NOMO-1 treated with dmso at 0.1 percent for 144 hours (cell line): ENCODE measurements around the gene CREBBP.

ENCODE experiments used
- DNase-seq: peaks from one replicate; lab custom pipeline; 2025; ENCODE audit not compliant: unreplicated experiment; lab: John Stamatoyannopoulos, UW

CREBBP gene

DNA sequence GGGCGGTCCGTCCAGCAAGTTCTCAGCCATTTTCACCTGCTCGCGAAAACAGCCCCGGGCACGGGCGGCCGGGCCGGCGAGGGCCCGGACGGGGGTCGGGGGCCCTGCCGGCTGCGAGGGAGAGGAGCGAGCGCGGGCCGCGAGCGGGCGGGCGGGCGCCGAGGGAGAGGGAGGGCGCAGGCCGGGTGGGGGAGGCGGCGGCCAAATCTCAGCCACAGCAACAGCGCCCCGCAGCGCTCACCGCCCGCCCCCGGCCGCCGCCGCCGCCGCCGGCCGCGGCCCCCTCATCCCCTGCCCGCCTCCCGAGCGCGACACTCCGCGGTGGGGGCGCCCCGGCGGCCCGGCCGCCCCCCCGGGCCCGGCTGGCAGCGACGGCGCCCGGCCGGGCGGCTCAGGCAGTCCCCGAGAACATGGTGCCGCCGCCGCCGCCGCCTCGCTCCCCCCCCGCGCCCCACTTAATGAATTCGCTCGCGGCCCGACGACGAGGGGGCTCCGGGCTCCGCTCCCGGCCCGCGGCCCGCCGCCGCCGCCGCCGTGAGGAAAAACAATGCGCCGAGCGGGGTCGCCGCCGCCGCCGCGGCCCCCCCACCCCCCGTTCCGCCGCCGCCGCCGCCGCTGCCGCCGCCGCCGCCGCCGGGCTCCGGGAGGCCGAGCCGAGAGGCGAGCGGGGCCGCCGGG lies 487 bp downstream of the CREBBP start:
- no peak for DNase-seq

DNA sequence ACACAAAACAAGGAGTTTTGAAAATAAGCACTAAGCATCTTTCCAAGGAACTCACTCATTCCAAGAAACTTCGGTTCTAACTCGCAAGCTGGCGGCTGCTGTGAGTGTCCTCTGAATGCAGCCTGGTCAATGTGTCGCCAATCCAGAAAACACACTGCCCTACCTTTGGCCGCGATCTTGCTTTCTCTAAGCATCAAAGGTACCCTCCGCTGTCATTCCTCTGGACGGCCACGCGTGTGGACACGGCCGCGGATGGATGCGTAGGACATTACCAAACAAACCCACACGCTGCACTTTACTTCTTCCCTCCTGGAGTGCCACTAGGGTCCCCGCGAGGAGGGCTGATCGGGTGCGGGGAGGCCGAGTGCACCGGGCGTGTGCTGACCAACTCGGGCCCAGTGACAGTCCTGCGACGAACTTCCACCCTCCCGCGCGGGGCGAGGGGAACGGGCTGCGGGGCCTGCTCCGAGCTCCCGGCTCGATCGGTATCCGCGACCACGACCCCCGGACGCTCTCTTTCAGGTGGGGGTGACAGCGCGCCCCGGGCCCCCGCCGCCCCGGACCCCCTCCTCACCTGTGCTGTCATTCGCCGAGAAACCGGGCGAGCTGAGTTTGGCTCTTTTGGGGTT lies 1.1 kb downstream of the CREBBP start:
- no peak for DNase-seq

DNA sequence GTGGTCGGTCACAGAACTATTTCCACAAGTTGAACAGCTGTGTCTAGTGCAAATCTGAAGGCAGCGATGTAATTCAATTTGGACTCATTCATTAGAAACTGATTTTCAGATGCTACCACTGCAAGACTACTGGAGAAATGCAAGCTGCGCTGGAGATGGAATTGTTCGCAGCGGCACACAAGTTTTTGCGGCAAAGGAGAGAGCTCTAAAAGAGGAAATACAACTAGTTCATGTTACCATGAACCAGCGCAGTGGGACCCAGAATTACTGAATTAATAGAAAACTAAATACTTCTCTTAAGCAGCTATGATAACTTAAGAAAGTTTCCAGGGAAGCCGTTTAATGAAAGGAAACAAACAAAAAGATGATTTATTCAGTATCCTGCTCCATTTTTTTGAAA lies 1.9 kb downstream of the CREBBP start:
- DNase-seq, result peak; percentile 29

DNA sequence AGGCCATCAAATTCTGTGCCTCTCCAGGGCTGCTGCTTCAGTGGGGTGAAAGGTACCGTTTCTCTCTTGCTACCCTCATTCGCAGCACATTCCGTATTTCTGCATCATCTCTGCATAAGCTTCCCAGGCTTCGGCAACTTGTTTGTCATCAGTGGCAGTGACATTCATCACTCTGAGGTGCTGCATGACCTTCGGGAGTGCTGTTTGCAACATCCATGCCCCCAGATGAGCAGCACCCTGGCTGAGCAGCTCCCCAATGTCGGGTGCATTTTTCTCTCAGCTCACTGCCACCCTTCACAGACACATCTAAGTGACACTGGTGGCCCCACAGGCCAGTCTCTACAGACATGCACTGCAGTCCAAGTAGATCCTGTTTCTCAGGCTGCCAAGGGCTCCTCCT lies 3.8 kb downstream of the CREBBP start:
- DNase-seq, result no peak

DNA sequence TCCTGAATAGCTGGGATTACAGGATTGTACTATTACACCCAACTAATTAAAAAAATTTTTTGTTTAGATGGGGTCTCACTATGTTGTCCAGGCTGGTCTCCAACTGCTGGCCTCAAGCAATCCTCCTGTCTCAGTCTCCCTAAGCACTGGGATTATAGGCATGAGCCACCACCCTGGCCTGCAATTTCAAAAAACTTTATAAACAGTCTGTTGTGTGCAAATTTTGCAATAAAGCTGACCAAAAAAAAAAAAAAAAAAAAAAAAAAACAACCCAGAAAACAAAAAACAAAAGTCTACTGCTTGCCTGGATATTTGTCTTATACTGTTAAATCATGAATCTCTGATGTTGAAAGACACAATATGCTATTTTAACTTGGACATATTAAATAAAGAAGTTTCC lies 4.4 kb downstream of the CREBBP start:
- DNase-seq, result no peak

DNA sequence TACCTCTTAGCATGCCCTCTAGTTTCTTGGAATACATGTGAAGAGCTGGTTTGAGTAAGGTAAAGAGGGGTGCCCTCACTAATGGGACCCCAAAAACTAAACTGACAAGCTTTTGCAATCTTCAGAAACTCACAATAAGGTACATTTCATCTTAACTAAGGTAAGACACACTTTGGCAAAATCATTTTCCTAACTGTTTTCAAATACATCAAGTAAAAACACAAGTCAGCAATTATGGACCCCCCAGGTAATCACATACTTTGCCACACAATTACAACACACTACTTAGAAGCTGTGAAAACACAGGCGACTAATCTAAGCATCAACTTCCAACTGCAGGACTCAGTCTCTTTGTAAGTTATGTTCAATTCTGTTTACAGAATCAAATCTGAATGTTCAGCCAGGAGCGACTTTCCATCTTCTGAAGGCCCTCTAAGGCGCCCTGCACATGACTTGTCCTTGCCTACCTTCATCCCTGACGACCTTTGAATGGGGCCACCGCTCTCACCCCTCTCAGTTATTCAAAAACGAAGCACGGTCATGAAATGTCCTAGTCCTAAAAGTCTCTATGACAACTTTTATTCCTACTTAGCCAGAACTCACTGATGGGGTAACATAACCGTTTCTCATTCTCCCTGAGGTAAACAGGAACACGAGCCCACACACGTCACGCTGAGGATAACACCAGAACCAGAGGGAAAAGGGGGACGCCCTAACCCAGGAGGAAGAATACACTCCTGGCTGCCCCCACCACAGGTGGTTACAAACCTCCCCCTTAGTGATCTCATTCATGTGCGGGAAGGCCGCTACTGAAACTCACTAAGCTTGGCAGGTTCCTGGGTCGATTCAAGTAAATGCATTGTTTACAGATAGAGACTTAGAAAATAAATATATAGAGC lies 5.5 kb downstream of the CREBBP start:
- no peak for DNase-seq

DNA sequence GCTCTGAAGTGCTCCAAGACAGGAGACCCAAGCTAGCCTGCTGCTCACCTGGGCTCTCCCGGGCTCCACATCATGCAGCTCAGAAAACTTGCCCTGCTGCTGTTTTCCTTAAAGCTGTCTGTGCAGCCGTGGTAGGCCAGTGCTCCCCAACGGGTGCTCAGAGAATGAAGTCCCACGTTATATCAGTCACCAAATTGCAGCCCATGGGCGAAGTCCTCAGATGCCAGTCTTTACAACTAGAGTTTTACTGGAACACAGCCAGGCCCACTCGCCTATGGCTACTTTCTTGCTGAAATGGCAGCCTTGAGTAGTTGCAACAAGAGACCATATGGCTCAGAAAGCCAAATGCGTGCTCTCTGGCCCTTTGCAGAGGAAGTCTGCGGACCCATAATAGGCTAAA lies 6.3 kb downstream of the CREBBP start:
- no peak for DNase-seq

DNA sequence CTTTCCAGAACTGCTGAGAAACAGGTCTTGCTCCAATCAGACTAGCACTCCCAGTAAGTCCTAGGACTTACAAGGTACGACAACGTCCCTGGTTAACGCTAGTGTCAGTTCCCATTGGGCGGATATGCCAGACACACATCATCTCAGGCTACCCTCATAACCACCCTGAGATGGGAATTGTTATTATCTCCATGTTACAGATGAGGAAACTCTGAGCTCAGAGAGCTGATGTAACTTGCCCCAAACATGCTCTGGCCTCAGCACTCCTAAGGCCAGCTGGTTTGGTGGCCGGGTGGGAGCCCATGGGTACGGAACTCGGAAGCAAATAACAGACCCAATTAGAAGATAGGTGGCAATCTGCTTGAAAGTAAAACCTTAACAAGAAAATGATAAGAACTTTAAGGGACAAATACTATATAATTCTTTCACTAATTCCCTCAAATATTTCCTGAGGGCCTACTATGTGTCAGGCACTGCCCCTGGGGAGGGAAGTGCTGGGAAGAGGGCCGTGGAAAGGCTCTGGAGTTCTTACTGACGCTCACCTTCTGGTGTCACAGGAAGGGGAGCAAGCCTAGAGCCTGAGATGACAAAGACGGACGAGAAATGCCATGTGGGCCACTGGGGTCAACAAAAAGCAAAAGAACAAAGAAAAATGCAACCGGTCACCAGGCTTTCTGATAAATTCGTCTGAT lies 6.9 kb downstream of the CREBBP start:
- no peak for DNase-seq

DNA sequence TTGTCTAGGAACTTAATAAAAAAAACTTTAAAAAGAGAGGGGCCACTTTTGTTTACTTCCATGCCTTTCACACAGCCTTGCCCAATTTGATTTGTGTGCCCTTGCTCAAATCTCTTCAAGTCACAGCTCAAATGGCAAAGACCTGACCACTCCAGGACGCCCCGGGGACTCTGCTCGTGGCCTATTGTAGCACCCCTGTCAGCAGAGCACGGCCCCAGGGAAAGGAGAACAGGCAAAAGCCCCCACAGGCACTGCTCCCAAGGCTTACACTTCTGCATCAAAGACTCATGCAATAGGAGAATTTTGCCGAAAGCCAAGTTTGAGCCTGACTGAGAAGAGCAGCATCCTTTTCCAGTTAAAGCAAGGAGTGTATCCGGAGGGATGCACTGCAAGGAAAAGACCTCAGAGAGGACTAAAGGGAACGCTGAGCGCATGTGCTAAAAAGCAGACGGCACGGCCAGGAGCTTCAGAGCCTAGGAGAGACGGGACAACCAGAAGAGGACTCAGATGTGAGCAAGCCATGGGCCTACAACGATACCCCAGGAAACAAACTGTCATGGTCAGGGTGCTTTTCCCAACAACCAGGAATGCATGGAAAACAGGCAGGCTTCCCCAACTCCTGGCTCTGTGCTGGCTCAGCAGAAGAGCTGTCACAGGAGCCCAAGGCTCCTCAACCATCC lies 8.2 kb downstream of the CREBBP start:
- no peak for DNase-seq

DNA sequence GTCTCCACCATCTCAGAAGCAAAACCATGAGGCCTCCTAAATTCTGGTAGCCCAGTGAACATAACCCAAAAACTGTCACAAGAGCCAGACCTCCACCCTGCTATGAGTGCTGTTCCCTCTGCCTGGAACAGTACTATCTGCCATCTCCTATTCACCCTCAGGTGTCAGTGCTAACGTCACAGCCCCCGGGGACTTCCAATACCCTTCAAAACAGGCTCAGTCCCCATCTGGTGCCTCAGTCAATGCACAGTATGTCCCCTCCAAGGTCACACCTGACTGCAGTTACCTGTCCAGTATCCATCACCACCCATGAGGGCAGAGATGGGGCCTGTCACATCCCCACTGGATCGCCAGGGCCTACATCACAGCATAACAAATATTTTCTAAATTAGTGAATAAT lies 11.5 kb downstream of the CREBBP start:
- no peak for DNase-seq

DNA sequence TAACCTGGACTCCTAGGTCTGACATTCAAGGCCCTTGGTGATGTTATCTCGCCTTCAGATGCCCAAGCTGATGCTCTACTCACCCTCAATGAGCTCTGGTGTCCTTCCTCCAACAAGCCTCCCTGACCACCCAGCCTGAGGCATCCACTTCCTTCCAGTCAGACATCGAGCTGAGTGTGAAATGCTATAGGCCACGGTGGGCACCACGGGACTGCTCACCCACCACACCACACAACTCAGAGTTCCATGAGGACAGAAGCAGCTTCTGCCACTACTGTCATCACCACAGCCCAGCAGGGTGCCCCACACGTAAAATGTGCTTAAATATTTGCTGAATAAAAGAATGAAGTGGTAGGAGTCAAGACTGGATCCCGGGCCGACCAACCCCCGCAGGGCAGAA lies 12.0 kb downstream of the CREBBP start:
- no peak for DNase-seq

DNA sequence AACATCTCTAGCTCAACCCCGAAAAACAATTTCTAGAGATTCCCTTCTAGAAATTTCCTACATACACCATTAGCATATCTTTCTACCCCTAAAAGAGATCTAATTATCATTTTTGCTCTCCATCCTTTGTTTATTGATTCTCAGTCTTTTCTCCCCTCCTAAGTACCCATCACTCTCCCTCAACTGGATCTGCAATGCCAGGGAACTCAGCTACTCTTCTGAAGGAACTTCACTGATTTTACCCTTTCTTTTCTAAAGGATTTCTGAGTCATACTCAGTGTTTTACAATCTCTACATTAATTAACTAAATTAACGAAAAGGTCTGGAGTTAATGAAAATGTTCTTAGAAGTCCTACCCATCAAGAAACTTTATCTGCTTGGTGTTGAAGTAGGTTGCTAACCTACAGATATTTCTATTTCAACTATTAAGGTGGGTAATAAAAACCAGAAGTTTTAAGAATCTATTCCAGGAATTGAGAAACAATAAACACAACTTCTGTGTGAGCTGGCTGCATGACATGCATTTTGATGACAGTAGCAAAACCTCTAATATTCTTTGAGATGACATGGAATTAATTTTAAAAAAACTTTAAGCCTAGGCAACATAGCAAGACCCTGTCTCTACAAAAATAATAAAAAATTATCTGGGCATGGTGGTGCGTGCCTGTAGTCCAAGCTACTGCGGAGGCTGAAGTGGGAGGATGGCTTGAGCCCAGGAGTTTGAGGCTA lies 13.6 kb downstream of the CREBBP start:
- DNase-seq, result no peak

DNA sequence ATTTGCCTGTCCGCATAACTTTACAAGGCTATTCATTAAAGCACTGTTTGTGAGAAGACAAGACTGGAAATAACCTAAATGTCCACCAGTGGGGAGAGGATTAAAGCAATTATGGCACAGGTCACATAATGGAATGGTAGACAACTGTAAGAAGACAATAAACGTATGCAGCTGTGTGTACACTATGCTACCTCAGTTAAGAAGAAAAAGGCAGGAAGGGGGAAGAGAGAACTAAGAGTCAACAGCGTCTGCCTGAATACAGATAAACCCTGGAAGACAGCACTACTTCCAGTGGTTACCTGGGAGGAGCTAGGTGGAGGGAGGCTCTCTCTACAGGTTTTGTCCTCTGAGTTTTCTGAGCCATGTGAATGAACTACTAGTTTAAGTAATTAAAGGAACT lies 15.3 kb downstream of the CREBBP start:
- no peak for DNase-seq

DNA sequence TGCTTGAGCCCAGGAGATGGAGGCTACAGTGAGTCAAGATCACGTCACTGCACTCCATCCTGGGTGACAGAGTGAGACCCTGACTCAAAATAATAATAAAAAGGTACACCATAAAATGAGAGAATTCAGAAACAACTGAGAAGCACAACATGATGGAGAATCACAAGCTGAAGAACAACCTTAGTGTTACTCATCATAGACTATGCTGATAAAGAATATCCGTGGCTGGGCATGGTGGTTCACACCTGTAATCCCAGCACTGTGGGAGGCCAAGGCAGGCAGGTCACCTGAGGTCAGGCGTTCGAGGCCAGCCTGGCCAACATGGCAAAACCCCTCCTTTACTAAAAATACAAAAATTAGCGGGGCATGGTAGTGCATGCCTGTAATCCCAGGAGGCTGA lies 16.0 kb downstream of the CREBBP start:
- no peak for DNase-seq

DNA sequence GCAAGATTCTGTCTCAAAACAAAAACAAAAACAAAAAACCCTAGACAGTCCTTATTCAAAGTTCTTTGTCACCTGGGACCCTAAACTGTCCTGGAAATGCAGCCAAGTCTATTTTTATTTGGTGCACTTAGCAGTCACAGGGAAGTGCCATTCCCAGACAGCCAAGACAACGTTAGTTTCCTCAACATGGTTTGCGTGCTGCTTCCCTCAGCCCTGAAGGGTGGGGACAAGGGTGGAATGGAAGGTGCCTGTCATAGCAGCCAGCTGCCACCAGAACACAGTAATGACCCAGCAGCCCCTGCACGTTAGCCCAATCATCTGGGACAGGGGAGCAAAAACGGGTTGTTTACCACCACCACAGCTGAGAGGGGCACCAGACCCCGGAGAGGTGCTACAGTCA lies 16.9 kb downstream of the CREBBP start:
- no peak for DNase-seq

DNA sequence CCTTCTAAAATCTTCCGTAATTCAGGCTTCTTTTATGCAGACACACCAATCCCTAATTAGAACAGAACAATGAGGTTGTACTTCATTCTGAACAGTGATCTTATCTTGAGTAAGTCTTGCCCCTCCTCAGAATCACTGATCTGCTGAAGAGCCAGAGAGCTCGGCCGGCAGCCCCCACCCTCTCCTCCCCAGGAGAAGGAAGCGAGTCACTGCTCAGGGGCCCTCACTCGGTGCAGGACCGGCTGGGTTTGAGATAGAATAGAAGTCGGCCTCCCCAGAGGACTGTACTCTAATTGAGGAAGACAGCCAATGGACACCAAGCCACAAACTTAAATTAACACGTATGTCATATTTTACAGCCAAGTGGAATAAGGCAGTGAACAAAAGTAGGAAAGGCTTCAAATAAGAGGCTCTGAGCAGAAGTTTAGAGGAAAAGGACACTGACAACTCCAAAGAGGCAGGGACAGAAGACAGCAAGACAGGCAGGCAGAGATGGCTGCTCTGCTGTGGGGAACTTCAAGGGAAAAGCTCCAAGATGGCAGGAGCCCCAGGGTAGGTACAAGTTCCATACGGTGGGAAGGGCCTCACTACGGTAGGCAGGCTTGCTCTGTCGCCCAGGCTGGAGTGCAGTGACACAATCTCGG lies 18.6 kb downstream of the CREBBP start:
- DNase-seq, result peak; percentile 18

DNA sequence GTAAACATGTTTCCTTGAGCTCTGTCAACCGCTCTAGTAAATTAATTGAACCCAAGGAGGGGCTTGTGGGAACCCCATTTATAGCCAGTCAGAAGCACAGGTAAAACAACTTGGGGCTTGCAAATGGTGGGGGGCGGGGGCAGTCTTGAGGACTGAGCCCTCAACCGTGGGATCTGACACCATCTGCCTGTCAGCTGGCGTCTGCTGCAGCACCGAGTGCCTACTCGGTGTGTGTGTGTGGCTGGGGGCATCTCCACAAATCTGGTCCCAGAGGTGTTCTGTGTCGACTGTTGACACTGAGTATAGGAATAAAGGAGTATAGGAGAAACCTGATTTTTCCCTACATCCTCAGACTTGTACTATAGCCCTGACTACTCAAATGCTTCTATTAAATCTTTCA lies 20.6 kb downstream of the CREBBP start:
- DNase-seq, result no peak

DNA sequence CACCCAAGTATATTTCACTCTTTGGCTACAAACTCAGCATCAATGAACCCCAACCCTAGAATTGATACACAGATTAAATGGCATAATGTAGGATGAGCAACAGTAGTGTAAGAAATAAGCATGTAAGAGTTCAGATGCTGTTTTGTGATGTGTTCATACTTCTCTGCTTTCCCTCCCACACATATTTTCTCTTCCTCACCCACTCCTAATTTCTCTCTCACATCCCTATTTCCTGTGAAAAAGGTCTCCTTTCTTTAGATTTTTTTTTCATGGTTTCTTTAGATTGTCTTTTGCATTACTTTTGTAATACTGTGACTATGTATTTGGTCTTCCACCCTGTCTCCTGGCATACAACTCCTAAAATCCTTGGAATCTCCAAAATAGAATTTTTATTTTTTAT lies 21.7 kb downstream of the CREBBP start:
- no peak for DNase-seq

DNA sequence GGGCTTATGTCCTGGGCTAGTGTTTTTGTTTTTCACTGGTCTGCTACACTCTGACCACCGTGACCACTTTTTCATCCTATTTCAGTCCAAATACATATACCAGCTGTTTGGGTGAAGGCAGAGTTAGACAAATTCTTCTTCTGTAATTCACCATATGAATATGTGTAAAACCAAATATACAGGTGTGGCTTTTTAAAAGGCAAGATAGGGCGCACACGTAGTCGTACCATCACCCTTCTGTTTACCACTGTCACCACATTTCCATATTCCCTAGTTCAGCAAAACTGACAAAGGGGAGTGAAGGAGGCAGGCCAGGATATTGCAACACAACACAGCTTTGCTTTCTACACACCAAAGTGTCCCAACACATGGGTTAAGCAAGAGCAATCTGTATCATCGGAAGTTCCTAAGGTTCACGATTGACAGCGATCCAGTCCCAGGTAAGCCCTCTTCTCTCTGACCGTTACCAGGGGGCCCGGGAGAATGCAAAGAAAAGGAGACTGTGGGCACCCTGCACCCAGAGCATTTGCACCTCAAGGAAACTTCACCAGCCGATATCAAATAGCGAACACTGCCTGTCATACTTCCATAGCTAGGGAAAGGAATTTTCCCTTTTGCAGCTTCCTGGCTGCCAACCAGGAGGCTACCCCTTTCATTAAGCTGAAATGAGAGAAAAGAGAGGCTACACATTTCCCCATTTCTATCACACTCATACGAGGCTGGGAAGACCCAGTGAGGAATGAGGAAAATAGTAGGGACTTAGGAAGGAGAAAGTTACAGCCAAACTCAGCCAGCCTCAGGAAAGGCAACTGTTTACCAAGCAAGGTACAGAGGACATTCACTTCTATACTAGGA lies 23.1 kb downstream of the CREBBP start:
- DNase-seq, result peak; percentile 86
